ENCODE measurements around the gene VPS45. TPM values are rescaled to one million over a fixed set of nuclear protein-coding genes. Genes with fewer than 3 reads are reported as not detected.
A peak's percentile ranks its signal among the peaks of the same experiment; 100 is the strongest.

The VPS45 gene, protein sequence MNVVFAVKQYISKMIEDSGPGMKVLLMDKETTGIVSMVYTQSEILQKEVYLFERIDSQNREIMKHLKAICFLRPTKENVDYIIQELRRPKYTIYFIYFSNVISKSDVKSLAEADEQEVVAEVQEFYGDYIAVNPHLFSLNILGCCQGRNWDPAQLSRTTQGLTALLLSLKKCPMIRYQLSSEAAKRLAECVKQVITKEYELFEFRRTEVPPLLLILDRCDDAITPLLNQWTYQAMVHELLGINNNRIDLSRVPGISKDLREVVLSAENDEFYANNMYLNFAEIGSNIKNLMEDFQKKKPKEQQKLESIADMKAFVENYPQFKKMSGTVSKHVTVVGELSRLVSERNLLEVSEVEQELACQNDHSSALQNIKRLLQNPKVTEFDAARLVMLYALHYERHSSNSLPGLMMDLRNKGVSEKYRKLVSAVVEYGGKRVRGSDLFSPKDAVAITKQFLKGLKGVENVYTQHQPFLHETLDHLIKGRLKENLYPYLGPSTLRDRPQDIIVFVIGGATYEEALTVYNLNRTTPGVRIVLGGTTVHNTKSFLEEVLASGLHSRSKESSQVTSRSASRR
- 24.5 to 40.0 TPM (median 34.3 TPM) in 3 replicates for polyA plus RNA-seq
- polyA plus RNA-seq (2011; ENCODE audit: low read depth) = 47.4 TPM
- 18.4 and 35.9 TPM in 2 replicates for polyA plus RNA-seq (2011; cell fraction: cytosol; rRNA removed)
- 58.2 and 66.4 TPM in 2 replicates for polyA plus RNA-seq (2011; cell fraction: nucleus; rRNA removed)
- 20.3 and 24.9 TPM in 2 replicates for polyA plus RNA-seq (2012; ENCODE audit: low replicate concordance)
- polyA minus RNA-seq = 7.0 to 41.8 TPM (median 21.5 TPM) in 3 replicates
- polyA minus RNA-seq (2011; cell fraction: cytosol; rRNA and poly(A)+ RNA removed) = 15.0 TPM
- 16.5 and 36.5 TPM in 2 replicates for polyA minus RNA-seq (2011; cell fraction: nucleus; rRNA and poly(A)+ RNA removed)

DNA sequence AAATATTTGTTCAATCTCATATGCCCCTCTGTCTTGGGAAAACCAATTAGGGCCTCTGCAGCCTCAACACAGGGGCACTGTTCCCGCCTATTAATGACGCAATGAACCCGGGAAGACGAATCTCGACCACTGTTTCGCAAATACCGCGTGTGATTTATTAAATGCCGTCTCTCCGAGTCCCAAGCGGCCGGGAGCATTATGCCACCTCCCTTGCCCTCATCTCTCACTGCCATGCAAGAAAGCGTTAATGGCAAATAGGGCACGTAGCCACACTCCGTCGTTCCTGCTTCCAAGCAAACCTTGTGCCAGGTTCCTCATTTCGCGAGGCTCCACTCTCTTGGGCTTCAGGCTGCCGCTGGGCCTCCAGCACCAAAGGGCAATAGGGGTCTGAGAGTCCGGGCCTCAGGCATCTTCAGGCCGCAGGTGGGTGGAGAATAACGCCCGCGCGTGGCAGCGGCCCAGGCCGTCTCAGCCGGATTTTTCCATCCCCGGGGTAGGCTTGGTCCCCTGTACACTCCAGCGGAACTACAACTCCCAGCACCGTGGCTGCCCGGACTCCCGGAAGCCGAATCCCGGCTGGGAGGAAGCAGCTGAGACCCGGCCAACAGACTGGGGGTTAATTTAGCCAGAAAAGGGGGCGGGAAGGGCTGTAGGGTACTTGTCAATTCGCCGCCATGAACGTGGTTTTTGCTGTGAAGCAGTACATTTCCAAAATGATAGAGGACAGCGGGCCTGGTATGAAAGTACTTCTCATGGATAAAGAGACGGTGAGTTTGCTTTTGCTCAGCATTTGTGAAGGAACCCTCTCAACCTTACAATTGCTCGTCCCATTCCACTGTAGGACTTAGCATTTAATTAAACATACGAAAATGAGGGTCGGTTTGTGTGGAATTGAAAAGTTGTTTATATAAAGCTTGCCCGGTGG, at the start of gene VPS45:
Gene VPS45, plus strand, starts transcription at position 593 of the 925 bp plus-strand sequence. Its CDS starts 82 bp downstream, at position 675.
- DNase-seq (ENCODE audit: low read depth, low spot score) (peak; percentile 23), FAIRE-seq (peak; percentile 34)
- no peak for TF ChIP-seq EZH2 (IDR thresholded peaks at IDR 0.05; ENCODE audit: low read length)
- TF ChIP-seq, protein P1, sequence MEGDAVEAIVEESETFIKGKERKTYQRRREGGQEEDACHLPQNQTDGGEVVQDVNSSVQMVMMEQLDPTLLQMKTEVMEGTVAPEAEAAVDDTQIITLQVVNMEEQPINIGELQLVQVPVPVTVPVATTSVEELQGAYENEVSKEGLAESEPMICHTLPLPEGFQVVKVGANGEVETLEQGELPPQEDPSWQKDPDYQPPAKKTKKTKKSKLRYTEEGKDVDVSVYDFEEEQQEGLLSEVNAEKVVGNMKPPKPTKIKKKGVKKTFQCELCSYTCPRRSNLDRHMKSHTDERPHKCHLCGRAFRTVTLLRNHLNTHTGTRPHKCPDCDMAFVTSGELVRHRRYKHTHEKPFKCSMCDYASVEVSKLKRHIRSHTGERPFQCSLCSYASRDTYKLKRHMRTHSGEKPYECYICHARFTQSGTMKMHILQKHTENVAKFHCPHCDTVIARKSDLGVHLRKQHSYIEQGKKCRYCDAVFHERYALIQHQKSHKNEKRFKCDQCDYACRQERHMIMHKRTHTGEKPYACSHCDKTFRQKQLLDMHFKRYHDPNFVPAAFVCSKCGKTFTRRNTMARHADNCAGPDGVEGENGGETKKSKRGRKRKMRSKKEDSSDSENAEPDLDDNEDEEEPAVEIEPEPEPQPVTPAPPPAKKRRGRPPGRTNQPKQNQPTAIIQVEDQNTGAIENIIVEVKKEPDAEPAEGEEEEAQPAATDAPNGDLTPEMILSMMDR (optimal IDR thresholded peaks at IDR 0.05 in 1 of 3, IDR thresholded peaks at IDR 0.05 in 1 of 3, conservative IDR thresholded peaks at IDR 0.05 in 1 of 3; ENCODE audit: extremely low read depth in 1 of 3, insufficient read depth in 2 of 3, low read length in 3 of 3) = peak in 2 of 3 experiments; percentile 28 to 64
- H3K27me3 ChIP-seq (ENCODE audit: control insufficient read depth, extremely low read depth, insufficient read depth, low read length) = no peaks in the 10 kb centered on the region
- H4K20me1 ChIP-seq (ENCODE audit: control insufficient read depth, extremely low read depth, insufficient read depth, low read length) = no peaks in the 10 kb centered on the region
- H3K36me3 ChIP-seq (ENCODE audit: control insufficient read depth in 2 of 2, extremely low read depth in 1 of 2, insufficient read depth in 2 of 2, low read length in 2 of 2) = peaks cover 0 to 6% of the 10 kb centered on the region in 2 experiments
- peaks cover 10% of the 10 kb centered on the region for H3K79me2 ChIP-seq (ENCODE audit: control insufficient read depth, insufficient read depth, low read length)
- H2AFZ ChIP-seq (ENCODE audit: control insufficient read depth, low read length) = peak within 1 kb of the TSS; percentile 98
- dilution Hi-C loops (cut with MboI; ENCODE audit: extremely low pct_ligation_motif_present, low sequenced_read_pairs) = no loop called here
- H3K9me1 ChIP-seq (ENCODE audit: control insufficient read depth, extremely low read depth, insufficient read depth, low read length) = no peaks in the 10 kb centered on the region
- H3K9me3 ChIP-seq (ENCODE audit: control insufficient read depth, low read depth, low read length) = no peaks in the 10 kb centered on the region
- peak within 1 kb of the TSS; percentile 84 for H3K27ac ChIP-seq (ENCODE audit: control insufficient read depth, insufficient read depth, low read length)
- peak within 1 kb of the TSS; percentile 47 to 81 (median 78) for H3K4me3 ChIP-seq (ENCODE audit: control insufficient read depth in 2 of 3, extremely low read depth in 1 of 3, insufficient read depth in 2 of 3, low read depth in 1 of 3, low read length in 3 of 3)
- peaks cover 19% of the 10 kb centered on the region for H3K4me1 ChIP-seq (ENCODE audit: control insufficient read depth, extremely low read depth, insufficient read depth, low read length)
- peak within 1 kb of the TSS; percentile 86 for H3K9ac ChIP-seq (ENCODE audit: control insufficient read depth, extremely low read depth, insufficient read depth, low read length)
- peak within 1 kb of the TSS; percentile 96 for H3K4me2 ChIP-seq (ENCODE audit: control insufficient read depth, extremely low read depth, insufficient read depth, low read depth, low read length)

DNA sequence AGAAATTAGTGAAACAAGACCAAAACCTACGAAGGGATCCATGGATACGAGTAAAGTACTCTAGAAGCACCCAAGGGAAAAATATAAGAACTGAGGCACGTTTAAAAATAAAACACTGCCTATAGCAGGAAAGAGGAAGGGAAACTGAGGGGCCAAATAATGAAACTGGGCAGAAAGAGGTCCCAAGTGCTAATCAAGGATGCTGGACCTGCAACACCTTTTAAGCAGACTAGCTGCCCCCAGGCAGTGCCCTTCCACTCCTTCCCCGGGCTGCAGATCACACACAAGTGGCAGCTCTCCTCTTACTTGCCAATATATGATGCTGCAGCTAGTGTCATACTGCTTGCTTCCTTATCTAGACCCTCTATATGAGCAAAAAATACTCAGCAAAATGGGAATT, 49.4 kb upstream of the VPS45 start:
- FAIRE-seq (no peak), DNase-seq (ENCODE audit: low read depth, low spot score) (no peak)
- Histone ChIP-seq H4K20me1 (ENCODE audit: control insufficient read depth, extremely low read depth, insufficient read depth, low read length) (no peaks in the 10 kb centered on the region), H3K27me3 (ENCODE audit: control insufficient read depth, extremely low read depth, insufficient read depth, low read length) (no peaks in the 10 kb centered on the region), H3K27ac (ENCODE audit: control insufficient read depth, insufficient read depth, low read length) (no peak overlapping the region), H3K9ac (ENCODE audit: control insufficient read depth, extremely low read depth, insufficient read depth, low read length) (no peak overlapping the region), H3K9me1 (ENCODE audit: control insufficient read depth, extremely low read depth, insufficient read depth, low read length) (no peaks in the 10 kb centered on the region), H3K4me3 (ENCODE audit: control insufficient read depth in 2 of 3, extremely low read depth in 1 of 3, insufficient read depth in 2 of 3, low read depth in 1 of 3, low read length in 3 of 3) (no peak overlapping the region), H3K4me1 (ENCODE audit: control insufficient read depth, extremely low read depth, insufficient read depth, low read length) (peaks cover 23% of the 10 kb centered on the region), H2AFZ (ENCODE audit: control insufficient read depth, low read length) (no peak overlapping the region), H3K79me2 (ENCODE audit: control insufficient read depth, insufficient read depth, low read length) (no peaks in the 10 kb centered on the region), H3K9me3 (ENCODE audit: control insufficient read depth, low read depth, low read length) (no peaks in the 10 kb centered on the region), H3K4me2 (ENCODE audit: control insufficient read depth, extremely low read depth, insufficient read depth, low read depth, low read length) (no peak overlapping the region), H3K36me3 (ENCODE audit: control insufficient read depth in 2 of 2, extremely low read depth in 1 of 2, insufficient read depth in 2 of 2, low read length in 2 of 2) (no peaks in the 10 kb centered on the region)
- dilution Hi-C loops (cut with MboI; ENCODE audit: extremely low pct_ligation_motif_present, low sequenced_read_pairs) = no loop called here
- TF ChIP-seq, protein P1 (optimal IDR thresholded peaks at IDR 0.05 in 1 of 3, IDR thresholded peaks at IDR 0.05 in 1 of 3, conservative IDR thresholded peaks at IDR 0.05 in 1 of 3; ENCODE audit: extremely low read depth in 1 of 3, insufficient read depth in 2 of 3, low read length in 3 of 3) = no peak
- no peak for TF ChIP-seq EZH2 (IDR thresholded peaks at IDR 0.05; ENCODE audit: low read length)
